IPS DF 6.9 (cell line): Measurements from ENCODE around the gene COMMD3.

Experiments
- DNase-seq: peaks from one replicate; pipeline ENCODE4 v3.0.0-alpha.2; 2013; ENCODE audit warnings: low read depth, low spot score
- H3K27ac ChIP-seq: one replicate; pipeline ENCODE4 v1.5.1; 2013; ENCODE audit warnings: low read length, control low read depth
- H3K27me3 ChIP-seq: 2 replicates; pipeline ENCODE4 v1.6.1; 2013; ENCODE audit warnings: mild to moderate bottlenecking, low read length; ENCODE audit not compliant: control insufficient read depth, insufficient read depth
- H3K36me3 ChIP-seq: 2 replicates; pipeline ENCODE4 v1.6.1; 2013; ENCODE audit warnings: low read length; ENCODE audit not compliant: control insufficient read depth, insufficient read depth
- H3K4me1 ChIP-seq: 2 replicates; pipeline ENCODE4 v1.6.1; 2013; ENCODE audit warnings: low read length; ENCODE audit not compliant: control insufficient read depth, insufficient read depth
- H3K4me3 ChIP-seq: 2 replicates; pipeline ENCODE4 v1.5.1; 2013; ENCODE audit warnings: mild to moderate bottlenecking, low read length
- H3K9me3 ChIP-seq: 2 replicates; pipeline ENCODE4 v1.6.1; 2013; ENCODE audit warnings: low read length, inconsistent platforms; ENCODE audit not compliant: control insufficient read depth, insufficient read depth
- WGBS: extraction: QIAGEN DNeasy Blood & Tissue Kit; methylation state at CpG from one replicate; pipeline ENCODE4 v1.1.7; 2013; ENCODE audit warnings: mixed read lengths, missing lambda C conversion rate; ENCODE audit not compliant: insufficient read length, insufficient coverage; 5-methylcytosine and 5-hydroxymethylcytosine counted together

COMMD3 gene

DNA sequence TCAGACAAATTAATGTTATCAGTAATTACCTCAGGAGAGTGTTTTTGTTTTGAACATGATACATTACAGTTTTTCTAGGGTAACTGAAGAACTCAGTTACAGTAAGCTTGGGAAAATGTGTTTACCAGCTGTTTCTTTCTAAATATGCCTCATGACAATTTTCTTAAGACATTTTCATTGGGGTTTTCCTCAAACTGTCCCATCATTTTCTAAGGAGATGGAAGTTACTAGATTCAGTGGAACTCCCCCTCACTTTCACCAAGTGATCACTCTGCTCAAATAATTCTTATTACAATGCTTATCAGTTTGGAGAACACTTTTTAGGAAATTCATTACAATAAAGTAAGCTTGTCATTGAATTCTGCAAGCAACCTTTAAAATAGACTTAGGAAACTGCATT lies 22.7 kb downstream of the COMMD3 start:
- H3K27me3 ChIP-seq, result peaks cover 65% of the 10 kb centered on the region
- no peaks in the 10 kb centered on the region for H3K36me3 ChIP-seq
- no peak for DNase-seq
- no peak overlapping the region for H3K4me3 ChIP-seq
- H3K4me1 ChIP-seq, result peaks cover 7% of the 10 kb centered on the region; the same call in 1 of the 2 replicates
- H3K9me3 ChIP-seq, result no peaks in the 10 kb centered on the region
- H3K27ac ChIP-seq, result no peak overlapping the region

DNA sequence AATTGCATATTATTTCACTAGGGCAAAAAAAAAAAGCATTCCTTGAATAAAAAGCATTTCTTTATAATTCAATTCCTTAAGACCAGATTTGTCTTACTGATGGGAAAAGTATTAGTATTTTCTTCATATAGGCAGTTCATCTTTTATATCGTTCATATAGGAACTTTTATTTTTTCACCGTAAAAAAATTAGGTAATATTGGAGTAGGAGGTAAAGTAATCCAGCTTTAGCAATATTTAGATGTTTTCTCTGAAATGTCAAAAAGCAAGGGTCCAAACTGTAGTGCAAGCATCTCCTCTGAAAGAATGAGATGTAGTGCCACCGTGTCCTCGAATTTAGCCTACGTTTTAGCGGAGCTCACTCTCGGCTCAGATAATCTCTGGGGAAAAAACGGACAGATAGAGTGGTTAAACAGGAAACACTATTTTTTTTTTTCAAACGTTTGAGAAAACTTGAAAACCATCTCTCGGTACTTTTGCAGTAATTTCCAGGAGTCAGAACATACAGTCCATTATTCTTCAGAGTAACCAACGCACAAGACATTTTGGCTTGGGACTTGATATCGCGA lies 23.7 kb downstream of the COMMD3 start:
- H3K27ac ChIP-seq, result no peak overlapping the region
- no peaks in the 10 kb centered on the region for H3K9me3 ChIP-seq
- no CpG with 5 or more reads among the region's 13 CpGs for WGBS
- H3K36me3 ChIP-seq, result no peaks in the 10 kb centered on the region
- DNase-seq, result no peak
- H3K27me3 ChIP-seq, result peaks cover 64% of the 10 kb centered on the region
- H3K4me3 ChIP-seq, result peak overlapping the region; percentile 39; the same call in 1 of the 2 replicates
- H3K4me1 ChIP-seq, result peaks cover 3% of the 10 kb centered on the region; the same call in 1 of the 2 replicates

DNA sequence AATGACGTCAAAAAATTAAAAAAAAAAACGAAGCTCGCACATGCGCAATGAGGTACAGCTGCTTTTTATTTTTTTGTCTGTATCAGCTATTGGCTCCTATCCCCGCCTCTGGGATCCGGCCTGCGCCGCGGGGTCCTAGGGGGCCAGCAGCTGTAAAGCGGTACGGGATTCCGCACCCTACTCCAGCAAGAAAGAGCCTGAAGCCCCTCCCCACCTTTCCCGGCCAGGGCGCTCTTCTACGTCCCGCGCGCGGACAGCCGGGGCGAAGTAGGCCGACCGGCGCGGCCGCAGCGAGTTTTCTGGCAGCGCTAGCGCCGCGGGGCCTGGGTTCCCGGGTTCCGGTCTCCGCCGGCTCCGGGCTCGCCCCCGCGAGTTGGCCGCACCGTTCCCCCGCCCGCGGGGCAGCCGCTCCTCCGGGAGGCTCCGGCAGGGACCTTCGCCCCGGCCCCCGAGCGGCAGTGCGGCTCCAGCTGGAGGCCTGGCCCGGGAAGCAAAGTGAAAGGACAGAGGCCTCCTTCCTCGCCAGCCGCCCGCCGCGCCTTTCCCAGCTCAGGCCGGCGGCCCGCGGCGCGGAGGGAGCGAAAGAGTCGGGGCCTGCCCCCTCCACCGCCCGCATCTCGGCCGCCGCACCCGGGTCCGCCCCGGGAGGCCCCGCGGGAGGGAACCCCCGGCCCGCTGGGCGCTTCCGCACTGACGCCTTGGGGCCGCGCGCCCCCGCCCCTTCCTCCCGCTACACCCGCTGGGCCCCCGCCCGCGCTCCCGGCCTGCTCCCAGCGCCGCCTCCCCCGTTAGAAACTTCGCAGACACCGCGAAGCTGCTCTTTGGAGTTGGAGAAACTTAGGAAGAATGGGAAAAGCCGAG lies 24.4 kb downstream of the COMMD3 start:
- H3K4me3 ChIP-seq, result peak overlapping the region; percentile 39; the same call in 1 of the 2 replicates
- no peak overlapping the region for H3K27ac ChIP-seq
- DNase-seq, result no peak
- H3K4me1 ChIP-seq, result peaks cover 3% of the 10 kb centered on the region; the same call in 1 of the 2 replicates
- no peaks in the 10 kb centered on the region for H3K9me3 ChIP-seq
- no CpG with 5 or more reads among the region's 98 CpGs for WGBS
- peaks cover 61% of the 10 kb centered on the region for H3K27me3 ChIP-seq
- no peaks in the 10 kb centered on the region for H3K36me3 ChIP-seq

DNA sequence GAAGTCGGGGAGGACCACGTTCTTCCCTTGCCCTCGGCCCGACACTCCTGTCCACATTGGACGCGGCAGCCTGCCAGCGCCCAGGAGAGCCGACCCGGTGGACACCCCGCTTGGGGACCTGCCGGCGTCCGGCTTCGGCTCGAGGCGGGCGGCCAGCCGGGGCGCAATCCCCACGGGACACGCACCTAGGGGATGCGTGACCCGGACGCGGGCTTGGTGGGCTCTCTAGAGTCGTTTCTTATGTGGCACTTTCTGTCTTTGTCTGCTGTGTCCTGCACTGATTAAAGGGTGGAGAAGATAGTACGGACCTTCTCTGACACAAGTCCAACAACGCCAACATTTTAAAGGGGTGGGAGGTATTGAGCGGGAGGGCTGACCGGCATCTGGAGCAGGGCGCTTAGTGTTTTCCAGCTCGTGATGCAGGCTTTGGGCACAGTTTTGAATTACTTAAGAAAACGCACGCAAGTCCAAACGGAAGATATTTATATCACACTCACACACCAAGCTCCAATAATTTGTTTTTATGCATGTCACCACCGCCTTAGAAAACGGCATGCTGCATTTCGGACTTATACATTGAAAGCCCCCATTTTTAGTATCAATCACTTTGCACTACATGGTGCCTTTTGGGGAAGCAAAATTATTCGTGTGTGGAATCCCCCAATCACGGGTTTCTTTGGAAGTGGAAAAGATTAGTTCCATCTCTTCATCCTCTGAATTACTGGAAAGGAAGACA lies 25.2 kb downstream of the COMMD3 start:
- H3K36me3 ChIP-seq, result no peaks in the 10 kb centered on the region
- H3K4me1 ChIP-seq, result no peaks in the 10 kb centered on the region; the same call in 1 of the 2 replicates
- no peak for DNase-seq
- WGBS, result no CpG with 5 or more reads among the region's 40 CpGs
- H3K4me3 ChIP-seq, result peak overlapping the region; percentile 39; the same call in 1 of the 2 replicates
- H3K27ac ChIP-seq, result no peak overlapping the region
- no peaks in the 10 kb centered on the region for H3K9me3 ChIP-seq
- peaks cover 60% of the 10 kb centered on the region for H3K27me3 ChIP-seq

DNA sequence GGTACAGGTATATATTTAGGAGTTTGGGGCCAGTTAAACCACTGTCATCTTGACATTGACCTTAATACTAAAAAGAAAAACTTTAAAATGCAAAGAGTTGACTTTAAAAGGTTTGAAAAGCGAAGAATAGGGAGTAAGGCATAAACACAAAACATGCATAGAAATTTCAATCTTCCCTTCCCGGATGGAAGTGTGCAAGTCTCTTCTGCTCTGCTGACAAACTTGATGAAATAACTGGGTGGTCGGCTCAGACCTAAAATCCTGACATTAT lies 25.7 kb downstream of the COMMD3 start:
- H3K27ac ChIP-seq, result no peak overlapping the region
- WGBS, result no CpG with 5 or more reads among the region's 3 CpGs
- H3K4me1 ChIP-seq, result no peaks in the 10 kb centered on the region; the same call in 1 of the 2 replicates
- no peak for DNase-seq
- no peaks in the 10 kb centered on the region for H3K9me3 ChIP-seq
- no peaks in the 10 kb centered on the region for H3K36me3 ChIP-seq
- H3K27me3 ChIP-seq, result peaks cover 60% of the 10 kb centered on the region
- H3K4me3 ChIP-seq, result no peak overlapping the region

DNA sequence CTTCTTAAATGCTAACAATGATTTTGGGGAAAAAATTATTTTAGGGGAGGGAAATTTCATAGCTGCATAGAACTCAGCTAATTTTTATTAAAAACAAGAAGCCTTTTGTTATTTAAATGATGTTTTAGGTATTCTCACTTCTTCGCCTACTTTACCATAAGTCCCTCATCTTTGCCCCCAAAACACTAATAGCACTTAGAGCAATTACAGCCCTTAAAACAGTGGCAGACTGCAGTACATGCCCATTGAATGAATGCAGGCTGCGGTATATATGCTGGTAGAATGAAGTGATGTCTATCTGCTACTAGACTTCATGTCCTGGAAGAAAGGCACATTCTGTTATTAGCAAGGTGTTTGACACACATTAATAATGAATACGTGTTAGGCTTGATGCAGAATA lies 26.2 kb downstream of the COMMD3 start:
- no peaks in the 10 kb centered on the region for H3K9me3 ChIP-seq
- H3K36me3 ChIP-seq, result no peaks in the 10 kb centered on the region
- no peaks in the 10 kb centered on the region; the same call in 1 of the 2 replicates for H3K4me1 ChIP-seq
- H3K4me3 ChIP-seq, result no peak overlapping the region
- H3K27ac ChIP-seq, result no peak overlapping the region
- no peak for DNase-seq
- no CpG with 5 or more reads among the region's 3 CpGs for WGBS
- H3K27me3 ChIP-seq, result peaks cover 59% of the 10 kb centered on the region

DNA sequence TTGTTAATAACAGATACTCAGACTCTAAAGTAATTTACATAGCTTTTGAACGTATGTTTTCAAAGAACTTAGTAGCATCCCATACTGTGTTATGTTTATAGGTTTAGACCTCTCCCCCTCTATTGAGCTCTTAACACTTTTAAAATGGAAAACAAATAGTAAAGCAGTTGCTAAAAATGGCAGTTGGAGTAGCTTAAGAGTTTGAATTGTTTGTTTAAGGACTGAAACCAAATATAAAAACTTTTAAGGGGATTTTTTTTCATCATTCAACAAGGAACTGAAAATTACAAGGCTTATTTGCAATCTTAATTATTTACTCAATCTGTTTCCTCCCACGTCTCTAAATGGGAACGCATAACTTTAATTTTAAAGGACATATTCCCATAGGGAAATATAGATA lies 27.5 kb downstream of the COMMD3 start:
- peaks cover 49% of the 10 kb centered on the region for H3K27me3 ChIP-seq
- DNase-seq, result no peak
- WGBS, result no CpG with 5 or more reads among the region's 3 CpGs
- H3K9me3 ChIP-seq, result no peaks in the 10 kb centered on the region
- no peaks in the 10 kb centered on the region; the same call in 1 of the 2 replicates for H3K4me1 ChIP-seq
- H3K27ac ChIP-seq, result no peak overlapping the region
- no peaks in the 10 kb centered on the region for H3K36me3 ChIP-seq
- no peak overlapping the region for H3K4me3 ChIP-seq

DNA sequence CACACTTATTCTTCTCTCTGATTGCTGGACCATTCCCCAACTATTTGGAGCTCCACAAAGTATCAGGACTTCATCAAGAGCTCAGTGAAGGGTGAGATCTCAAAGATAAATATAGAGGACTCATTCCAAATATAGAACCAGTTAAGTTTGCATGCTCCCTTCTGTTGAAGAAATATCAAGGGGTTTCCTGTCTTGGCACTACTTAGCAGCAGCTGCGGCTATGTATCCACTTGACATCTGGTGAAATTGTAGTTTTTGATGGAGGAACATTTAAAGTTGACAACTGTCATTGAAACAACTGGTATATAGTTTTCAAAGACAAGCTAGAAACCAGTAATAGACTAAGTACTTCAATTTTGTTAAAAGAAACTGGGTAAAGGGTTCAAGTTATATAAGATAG lies 28.1 kb downstream of the COMMD3 start:
- Histone ChIP-seq H3K27me3 (peaks cover 47% of the 10 kb centered on the region), H3K4me1 (no peaks in the 10 kb centered on the region; the same call in 1 of the 2 replicates), H3K4me3 (no peak overlapping the region), H3K27ac (no peak overlapping the region), H3K36me3 (no peaks in the 10 kb centered on the region), H3K9me3 (no peaks in the 10 kb centered on the region)
- DNase-seq, result no peak
- no CpG with 5 or more reads among the region's 1 CpG for WGBS

DNA sequence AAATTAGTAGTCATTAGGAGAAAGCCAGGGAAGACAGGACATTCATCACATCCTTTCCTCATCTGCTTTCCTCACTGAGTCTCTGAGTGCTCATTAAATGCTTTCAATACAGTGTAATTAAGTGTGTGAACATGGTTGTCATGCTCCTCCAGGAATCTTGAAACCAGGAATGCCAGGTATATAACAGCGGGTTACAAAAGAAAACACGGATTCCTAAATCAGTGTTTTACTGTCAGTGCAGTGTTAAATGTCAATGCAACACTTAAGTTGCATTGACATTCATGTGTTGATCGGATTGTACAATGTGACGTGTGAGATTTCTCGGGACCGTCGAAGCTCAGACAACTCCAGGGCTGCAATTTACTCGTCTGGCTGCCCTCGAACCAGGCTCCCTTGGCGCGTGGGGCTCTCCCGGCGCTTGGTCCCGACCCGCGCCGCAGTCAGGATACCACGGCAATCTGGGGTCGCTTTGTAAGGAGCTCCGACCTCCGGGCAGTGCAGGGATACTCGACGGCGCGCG lies 28.7 kb downstream of the COMMD3 start:
- WGBS, result no CpG with 5 or more reads among the region's 26 CpGs
- no peak for DNase-seq
- Histone ChIP-seq H3K27ac (no peak overlapping the region), H3K4me3 (peak overlapping the region; percentile 54; the same call in 1 of the 2 replicates), H3K9me3 (no peaks in the 10 kb centered on the region), H3K36me3 (no peaks in the 10 kb centered on the region), H3K27me3 (peaks cover 47% of the 10 kb centered on the region), H3K4me1 (no peaks in the 10 kb centered on the region; the same call in 1 of the 2 replicates)

DNA sequence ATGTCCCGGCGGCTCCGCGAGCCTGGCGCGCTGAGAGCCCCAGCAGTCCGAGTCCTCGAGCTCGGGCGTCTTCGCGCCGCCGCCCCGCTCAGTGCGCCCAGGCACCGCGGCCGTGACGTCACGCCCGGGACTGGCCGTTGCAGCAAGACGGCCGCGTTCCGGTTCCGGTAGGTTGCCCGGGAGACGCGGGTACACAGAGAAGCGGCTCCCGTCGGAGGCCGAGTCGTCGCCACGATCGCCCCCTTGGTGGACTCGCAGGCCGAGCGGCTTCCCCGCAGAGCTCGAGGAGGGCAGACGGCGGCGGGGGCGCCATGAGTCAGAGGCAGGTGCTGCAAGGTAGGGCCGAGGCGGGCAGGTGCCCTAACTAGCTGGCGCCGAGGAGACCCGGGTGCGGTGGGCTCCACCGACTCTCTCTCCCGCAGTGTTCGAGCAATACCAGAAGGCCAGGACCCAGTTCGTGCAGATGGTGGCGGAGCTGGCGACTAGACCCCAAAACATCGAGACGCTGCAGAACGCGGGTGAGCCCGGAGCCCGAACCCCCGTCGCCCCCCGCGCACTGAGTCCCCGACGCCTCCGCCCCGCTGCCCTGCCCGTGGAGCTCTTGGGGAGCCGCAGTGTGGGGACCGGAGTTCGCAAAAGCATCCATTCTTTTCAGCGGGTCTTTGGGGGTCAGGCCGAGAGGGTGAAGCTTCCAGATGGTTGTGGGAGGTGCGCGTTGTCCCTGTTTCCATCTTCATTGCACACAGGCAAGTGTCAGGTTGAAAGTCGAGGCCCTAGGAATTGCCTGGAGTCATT lies 29.3 kb downstream of the COMMD3 start, which contains the start of gene SPAG6:
Gene SPAG6, plus strand, starts transcription at position 196 of the 795 bp plus-strand sequence. Its CDS starts 116 bp downstream, at position 312.
- peaks cover 41% of the 10 kb centered on the region for H3K27me3 ChIP-seq
- H3K4me1 ChIP-seq, result no peaks in the 10 kb centered on the region; the same call in 1 of the 2 replicates
- no peak for DNase-seq
- H3K36me3 ChIP-seq, result no peaks in the 10 kb centered on the region
- H3K4me3 ChIP-seq, result peak within 1 kb of the TSS; percentile 54; the same call in 1 of the 2 replicates
- no peaks in the 10 kb centered on the region for H3K9me3 ChIP-seq
- H3K27ac ChIP-seq, result no peak within 1 kb of the TSS
- no CpG with 5 or more reads among the region's 83 CpGs for WGBS
